AML-193 (cell line): ENCODE results near the gene GPAT3.
A peak's percentile ranks its signal among the peaks of the same experiment; 100 is the strongest.
"Not testable (repeated sequence)": the region's sequence is repeated elsewhere in the genome, so short reads cannot be mapped to it uniquely, and the experiment has no call there.

Source experiments
- DNase-seq, 2 experiments: peaks; one replicate each; lab custom pipeline; 2025; lab: John Stamatoyannopoulos, UW

The GPAT3 gene

DNA sequence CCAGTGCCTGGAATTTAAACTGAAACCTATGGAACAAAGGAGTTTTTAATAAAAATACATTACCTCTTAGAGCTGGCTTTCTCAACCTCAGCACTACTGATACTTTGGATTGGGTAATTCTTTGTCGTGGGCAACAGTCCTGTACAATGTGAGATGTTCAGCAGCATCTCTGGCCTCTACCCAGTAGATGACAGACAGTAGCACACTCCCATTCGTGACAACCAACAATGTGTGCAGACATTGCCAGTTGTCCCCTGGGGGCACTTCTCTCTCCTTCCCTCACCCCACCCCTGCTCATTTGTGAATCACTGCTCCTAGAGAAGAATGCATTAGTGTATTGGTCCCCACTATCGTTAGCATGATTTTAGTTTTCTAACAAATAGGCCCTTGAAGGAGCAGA lies 16.2 kb downstream of the GPAT3 start:
- peak in 1 of 2 experiments; percentile 12 for DNase-seq

DNA sequence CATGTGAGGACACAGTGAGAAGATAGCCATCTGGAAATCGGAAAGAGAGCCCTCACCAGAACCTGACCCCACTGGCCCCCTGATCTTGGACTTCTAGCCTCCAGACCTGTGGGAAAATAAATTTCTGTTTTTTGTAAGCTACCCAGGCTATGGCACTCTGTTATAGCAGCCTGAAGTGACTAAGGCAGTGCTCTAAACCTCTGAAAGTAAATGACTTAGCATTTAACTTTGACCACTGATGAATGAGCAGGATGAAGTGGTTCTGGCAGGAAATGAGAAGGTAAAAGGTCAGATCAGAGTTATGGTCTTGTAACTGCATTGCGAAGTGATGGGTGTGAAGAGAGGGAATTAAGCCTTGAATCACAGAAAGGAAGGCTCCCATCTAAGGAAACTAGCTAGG lies 17.0 kb downstream of the GPAT3 start:
- peak; percentile 55 to 65 for DNase-seq

GRCh38 chr4:83556006-83556707 lies 20.2 kb downstream of the GPAT3 start:
- DNase-seq, result peak in 1 of 2 experiments; percentile 35

GRCh38 chr4:83556816-83557215 lies 20.9 kb downstream of the GPAT3 start:
- DNase-seq, result no peak

DNA sequence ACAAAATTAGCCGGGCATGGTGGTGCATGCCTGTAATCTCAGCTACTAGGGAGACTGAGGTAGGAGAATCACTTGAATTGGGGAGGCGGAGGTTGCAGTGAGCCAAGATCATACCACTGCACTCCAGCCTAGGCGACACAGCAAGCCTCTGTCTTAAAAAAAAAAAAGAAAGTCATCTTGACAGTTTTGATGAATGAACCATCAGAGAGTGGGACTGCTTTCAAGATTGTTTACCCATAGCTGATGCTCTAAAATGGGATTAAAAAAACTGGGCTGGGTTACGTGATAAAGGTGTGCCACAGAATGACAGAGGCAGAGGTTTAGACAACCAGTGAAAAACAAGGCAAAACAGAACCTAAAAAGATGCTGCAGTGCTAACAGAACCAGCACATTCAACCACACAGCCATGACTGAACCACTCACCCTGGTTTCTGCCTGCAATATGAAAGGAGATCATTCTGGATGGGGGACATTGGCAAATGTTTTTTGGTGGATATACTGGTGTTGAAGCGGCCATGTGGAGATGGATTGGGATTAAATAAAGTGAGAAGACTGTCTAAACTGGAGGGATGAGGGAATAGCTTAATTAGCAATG lies 22.2 kb downstream of the GPAT3 start:
- no peak for DNase-seq

DNA sequence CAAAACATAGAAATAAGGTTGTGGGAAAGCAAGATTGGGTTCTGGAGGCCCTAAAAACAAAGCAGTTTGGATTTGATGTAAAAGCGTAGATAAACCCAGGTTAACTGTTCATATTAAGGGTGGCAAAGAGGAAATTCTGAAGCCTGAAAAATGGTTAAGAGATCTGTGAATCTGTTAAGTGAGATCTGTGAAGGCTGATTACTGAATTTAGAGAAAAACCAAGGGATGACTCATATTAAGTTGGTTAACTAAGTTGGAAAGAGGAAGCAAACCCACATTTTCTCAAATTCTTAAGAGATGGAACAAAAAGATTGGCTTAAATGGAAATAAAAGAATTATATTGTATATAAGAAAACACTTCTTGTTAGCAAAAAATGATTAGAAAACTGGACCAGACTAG lies 22.8 kb downstream of the GPAT3 start:
- peak; percentile 59 to 67 for DNase-seq

- no peak for DNase-seq
Measured at GRCh38 chr4:83560523-83560922, 24.6 kb downstream of the GPAT3 start.

- no peak for DNase-seq
Measured at GRCh38 chr4:83561381-83561780, 25.5 kb downstream of the GPAT3 start.

DNA sequence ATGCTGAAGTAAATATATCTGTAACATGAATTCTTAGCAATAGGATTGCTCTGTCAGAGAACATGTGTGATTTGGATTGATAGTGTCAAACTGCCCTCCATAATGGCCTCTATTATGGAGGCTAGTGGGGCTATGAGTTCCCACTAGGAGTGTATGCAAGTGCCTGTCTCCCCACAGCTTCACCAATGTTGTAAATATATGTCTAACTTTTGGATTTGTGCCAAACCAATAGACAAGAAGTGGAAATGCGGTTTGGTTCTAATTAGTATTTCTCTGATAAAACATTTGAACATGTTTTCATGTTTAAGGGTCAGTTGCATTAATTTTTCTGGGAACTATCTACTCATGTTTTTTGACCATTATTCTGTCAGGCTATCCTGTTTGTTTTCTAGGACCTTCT lies 28.1 kb downstream of the GPAT3 start:
- no peak for DNase-seq

DNA sequence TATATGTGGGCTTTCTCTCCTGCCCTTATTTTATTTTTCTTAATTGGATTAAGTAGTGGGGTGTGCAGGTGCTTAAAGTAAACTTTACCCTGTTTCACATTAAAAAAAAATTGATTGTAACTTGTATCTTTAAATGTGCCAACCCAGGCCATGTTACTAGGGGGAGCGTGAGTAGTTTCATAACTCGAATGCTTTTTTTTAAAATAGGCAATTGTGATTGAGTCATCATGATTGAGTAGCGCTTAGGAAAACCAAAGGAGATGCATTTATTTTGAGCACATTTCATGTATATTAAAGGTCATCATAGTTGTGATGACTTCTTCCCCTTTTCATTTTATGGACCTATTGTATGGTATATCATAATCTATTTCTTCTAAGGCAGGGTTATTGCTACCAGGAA lies 32.2 kb downstream of the GPAT3 start:
- DNase-seq, result no peak

- DNase-seq, result no peak
Measured at GRCh38 chr4:83569429-83569828, 33.5 kb downstream of the GPAT3 start.

GRCh38 chr4:83569987-83570386 lies 34.1 kb downstream of the GPAT3 start:
- DNase-seq, result peak; percentile 94 to 96

- DNase-seq, result no peak
Measured at GRCh38 chr4:83572848-83573247, 36.9 kb downstream of the GPAT3 start.

DNA sequence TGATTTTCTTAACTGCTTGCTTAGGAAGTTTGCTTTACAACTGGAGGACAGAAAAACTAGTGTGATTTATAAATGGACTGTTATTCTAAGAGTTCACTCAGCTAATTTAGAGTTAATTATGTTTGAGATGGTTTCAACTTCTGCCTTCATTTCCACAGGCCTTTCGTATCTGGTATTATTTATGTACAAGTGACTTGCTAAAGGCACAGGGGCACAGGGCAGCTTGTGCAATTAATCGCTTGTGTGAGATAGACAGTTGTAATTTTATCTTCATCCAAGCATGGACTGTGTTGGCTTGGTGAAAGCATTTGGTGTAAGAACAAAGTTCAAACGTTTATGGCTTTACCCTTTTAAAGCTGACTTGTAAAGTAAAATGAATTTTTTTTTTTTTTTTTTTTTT lies 38.3 kb downstream of the GPAT3 start:
- no peak for DNase-seq

- DNase-seq, result not testable (repeated sequence)
Measured at GRCh38 chr4:83576237-83576636, 40.3 kb downstream of the GPAT3 start.

DNA sequence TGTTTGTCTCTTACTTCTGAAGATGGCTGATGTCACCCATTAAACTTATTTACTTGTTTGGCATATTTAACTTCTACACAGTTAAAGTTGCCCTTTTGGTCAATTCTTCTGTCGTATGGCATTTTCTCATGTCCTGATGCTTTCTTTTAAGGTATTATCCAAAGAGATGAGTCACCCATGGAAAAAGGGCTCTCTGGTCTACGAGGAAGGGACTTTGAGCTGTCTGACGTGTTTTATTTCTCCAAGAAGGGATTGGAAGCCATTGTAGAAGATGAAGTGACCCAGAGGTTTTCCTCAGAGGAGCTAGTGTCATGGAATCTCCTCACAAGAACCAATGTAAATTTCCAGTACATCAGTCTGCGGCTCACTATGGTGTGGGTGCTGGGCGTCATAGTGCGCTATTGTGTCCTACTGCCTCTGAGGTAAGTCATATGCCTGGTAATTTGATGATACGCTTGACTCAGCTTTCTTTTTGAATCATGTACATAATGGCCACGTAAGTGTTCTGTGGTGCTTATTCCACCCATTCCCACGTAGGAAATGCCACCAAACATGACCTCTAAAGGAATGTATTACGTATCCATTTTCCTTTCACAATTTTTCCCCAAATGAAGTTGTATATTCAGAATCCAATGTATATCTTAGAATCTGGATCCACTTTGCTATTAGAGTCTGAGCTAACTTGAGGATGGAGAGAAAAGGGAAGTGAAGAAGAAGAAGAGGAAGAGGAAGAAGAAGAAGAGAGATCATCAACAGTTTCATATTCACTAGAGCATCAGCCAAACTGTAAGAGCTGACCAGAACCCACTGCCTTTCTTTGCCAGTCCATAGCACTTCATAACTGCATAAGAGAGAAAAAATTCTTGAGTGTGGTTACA lies 45.7 kb downstream of the GPAT3 start:
- DNase-seq, result peak in 1 of 2 experiments; percentile 9

DNA sequence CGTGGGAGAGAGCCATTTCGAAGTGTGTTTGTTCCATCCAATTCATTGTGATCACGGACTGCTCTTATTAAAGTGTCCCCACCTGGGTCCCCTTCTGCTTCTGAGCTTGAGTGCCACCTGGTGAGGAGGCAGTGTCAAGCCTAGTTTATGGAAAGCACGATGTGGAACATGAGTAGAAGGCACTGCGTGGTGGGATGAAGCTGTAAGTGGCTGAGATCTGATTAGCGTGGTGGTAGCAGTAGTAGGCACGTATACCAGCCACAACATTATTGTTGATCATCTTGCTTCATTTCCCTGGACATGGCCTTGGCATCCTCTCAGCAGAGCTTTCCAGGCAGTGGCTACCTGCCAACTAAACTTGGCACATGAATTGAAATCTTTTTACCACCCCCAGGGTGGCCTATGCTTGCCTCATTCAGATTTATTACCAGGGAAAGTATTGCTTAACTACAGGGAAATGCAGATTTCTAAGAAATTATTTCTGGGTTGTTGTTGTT lies 46.4 kb downstream of the GPAT3 start:
- DNase-seq, result no peak

DNA sequence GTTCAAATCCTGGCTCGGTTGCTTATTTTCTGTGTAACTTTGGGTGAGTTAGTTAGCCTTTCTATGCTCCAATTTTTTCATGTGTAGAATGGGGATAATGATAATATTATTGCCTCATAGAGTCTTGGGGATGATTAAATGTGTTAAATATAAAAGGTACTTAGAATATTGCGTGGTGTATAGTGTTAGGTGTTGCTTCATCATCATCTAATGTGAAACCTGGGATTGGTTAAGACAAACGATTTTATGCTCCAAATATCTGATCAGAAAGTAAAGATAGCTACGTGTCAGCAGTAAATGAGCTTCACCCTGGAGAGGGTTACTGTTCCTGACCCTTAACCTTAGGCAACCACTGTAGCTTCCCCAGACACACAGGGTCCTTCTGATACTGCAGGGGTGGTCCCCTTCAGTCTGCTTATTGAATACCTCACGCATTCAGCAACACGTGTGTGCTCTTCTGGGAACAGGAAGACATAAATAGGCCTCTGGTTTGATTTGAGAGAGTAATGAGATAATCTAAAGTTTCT lies 50.1 kb downstream of the GPAT3 start:
- no peak for DNase-seq

DNA sequence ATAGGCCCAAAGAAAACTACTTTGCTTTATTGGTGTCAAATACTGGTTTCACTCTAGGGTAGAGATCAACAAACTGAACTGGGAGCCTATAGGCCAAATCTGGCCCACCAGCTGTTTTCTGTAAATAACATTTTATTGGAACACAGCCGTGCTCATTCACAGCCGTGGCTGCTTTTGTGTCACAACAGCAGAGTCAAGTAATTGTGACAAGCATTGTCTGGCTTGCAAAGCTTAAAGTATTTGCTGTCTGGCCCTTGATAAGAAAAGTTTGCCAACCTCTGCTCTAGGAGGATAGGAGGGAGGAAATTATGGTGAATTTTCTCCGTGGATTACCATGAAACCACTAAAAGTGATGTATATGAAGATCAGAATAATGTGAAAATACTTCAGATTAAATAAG lies 53.4 kb downstream of the GPAT3 start:
- DNase-seq, result no peak

GRCh38 chr4:83591056-83591455 lies 55.1 kb downstream of the GPAT3 start:
- DNase-seq, result no peak

DNA sequence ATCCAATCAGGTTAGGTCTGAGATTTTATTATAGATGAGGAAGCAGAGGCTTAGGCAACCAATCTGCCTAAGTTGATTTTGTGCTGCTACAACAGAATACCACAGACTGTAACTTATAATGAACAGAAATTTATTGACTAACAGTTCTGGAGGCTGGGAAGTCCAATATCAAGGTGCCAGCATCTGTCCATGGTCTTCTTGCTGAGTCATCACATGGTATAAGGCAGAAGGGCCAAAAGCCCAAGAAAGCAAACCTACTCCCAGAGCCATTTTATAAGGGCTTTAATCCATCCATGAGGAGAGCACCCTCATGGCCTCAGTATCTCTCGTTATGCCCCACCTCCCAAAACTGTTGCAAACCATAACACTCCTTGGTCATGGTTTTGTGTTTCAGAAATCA lies 55.8 kb downstream of the GPAT3 start:
- DNase-seq, result no peak

DNA sequence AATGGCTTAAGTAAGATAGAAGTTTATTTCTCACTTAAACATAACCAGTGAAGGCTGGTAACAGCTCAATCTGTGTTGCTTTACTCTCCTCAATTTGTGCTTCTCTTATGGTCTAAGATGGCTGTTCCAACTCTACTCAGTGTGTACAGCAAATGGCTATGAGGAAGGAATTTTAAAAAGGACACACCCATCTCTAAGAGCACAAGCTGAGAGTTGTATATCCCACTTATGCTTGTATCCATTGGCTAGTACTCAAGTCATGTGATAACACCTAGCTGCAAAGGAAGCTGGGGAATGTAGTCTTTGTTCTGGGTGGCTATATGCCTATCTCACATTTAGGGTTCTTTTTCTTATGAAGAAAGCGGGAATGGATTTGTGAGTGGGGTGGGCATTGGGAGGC lies 63.3 kb downstream of the GPAT3 start:
- DNase-seq, result peak in 1 of 2 experiments; percentile 34

DNA sequence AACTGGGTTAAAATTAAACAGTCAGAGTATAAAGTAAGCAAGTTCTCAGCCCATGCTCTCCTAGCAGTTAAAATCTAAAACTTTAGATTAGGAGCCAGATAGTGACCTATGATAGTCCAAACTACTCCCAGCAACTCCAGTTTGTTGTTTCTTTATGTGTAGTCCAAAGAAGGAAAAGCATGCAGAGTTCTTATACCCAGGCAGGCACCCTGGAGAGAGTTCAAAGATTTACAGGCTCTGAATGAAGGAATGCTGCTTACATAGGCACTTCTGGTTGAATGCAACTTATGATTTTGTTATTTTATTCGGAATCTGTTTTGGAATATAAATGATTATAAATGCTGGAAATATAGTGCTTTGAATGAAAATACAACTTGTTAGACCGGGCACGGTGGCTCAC lies 67.2 kb downstream of the GPAT3 start:
- DNase-seq, result no peak
